Measurements from ENCODE around the gene FXYD3.

Gene FXYD3

DNA sequence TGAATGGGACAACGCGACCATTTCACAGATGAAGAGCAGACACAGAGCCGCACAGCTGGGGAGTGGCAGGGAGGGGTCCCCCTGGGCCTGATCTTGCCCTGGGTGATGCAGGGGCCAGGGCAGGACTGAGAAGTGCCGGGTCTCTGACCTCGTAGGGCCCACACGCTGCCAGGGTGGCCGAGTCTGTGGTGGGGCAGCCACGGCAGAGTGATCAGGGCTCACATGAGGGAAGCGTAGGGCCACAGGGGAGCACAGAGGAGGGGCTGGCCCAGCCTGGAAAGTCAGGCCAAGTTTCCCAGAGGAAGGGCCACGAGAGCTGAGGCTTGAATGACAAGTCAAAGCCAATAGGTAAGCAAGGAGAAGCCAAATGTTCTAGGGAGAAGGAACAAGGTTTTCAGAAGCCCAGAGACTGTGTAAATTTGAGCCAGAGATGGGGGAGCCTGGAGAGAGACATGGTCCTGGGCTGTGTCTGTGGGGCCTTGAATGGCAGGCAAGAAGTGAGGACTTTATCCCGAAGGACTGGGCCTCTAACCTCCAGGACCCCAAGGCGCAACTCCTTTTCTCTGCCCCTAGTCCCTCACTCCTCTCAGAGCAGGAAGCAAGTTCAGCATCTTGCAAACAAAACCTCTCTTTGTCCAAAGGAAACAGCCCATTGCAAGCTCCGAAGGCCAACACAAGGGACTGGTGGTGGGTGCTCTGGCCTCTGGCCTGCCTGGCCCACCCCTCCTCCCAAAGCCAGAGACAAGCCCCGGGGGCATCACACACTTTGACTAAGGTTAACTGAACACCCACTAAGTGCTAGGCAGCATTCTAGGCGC, 31.7 kb upstream of the FXYD3 start:
- H3K4me3 ChIP-seq (ENCODE audit: low read depth, low read length), result no peak overlapping the region
- DNase-seq (ENCODE audit: low read depth), result no peak
- TF ChIP-seq POLR2A (IDR thresholded peaks at IDR 0.05; ENCODE audit: extremely low read depth, insufficient read length) (no peak), MYC (IDR thresholded peaks at IDR 0.05; ENCODE audit: low read depth, low read length) (no peak)
- TF ChIP-seq, protein P1, sequence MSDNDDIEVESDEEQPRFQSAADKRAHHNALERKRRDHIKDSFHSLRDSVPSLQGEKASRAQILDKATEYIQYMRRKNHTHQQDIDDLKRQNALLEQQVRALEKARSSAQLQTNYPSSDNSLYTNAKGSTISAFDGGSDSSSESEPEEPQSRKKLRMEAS (IDR thresholded peaks at IDR 0.05; ENCODE audit: low read depth, low read length), result no peak
- TF ChIP-seq, protein P2, sequence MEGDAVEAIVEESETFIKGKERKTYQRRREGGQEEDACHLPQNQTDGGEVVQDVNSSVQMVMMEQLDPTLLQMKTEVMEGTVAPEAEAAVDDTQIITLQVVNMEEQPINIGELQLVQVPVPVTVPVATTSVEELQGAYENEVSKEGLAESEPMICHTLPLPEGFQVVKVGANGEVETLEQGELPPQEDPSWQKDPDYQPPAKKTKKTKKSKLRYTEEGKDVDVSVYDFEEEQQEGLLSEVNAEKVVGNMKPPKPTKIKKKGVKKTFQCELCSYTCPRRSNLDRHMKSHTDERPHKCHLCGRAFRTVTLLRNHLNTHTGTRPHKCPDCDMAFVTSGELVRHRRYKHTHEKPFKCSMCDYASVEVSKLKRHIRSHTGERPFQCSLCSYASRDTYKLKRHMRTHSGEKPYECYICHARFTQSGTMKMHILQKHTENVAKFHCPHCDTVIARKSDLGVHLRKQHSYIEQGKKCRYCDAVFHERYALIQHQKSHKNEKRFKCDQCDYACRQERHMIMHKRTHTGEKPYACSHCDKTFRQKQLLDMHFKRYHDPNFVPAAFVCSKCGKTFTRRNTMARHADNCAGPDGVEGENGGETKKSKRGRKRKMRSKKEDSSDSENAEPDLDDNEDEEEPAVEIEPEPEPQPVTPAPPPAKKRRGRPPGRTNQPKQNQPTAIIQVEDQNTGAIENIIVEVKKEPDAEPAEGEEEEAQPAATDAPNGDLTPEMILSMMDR (IDR thresholded peaks at IDR 0.05; ENCODE audit: low read depth, low read length), result no peak

DNA sequence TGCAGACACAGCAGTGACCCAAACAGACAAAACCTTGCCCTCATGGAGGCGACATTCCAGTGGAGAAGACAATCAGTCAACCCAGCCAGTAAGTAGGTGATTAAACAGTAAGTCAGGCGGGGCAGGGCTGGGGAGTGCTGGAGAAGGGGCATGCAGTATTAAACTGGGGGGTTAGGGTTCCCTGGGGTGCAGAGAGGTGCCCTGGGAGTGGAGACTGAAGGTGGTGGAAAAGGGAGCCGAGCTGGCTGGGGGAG, 31.2 kb upstream of the FXYD3 start:
- TF ChIP-seq, protein P1 (IDR thresholded peaks at IDR 0.05; ENCODE audit: low read depth, low read length), result no peak
- TF ChIP-seq POLR2A (IDR thresholded peaks at IDR 0.05; ENCODE audit: extremely low read depth, insufficient read length), result no peak
- TF ChIP-seq, protein P2 (IDR thresholded peaks at IDR 0.05; ENCODE audit: low read depth, low read length), result no peak
- no peak for TF ChIP-seq MYC (IDR thresholded peaks at IDR 0.05; ENCODE audit: low read depth, low read length)
- H3K4me3 ChIP-seq (ENCODE audit: low read depth, low read length), result no peak overlapping the region
- DNase-seq (ENCODE audit: low read depth), result no peak

DNA sequence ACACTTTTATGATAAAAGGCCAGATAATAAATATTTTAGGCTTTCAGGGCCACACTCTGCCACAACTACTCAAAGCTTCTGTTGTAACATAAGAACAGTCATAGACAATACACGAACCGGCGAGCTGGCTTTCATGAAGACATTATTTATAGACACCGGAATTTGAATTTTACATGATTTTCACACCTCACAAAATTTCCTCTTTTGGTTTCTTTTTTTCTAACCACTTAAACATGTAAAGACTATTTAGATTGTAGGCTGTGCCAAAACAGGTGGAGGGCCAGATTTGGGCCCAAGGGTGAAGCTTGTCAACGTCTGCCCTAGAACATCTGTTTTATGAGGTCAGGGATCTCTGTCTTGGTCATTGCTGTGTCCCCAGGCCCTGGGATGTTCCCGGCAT, 29.7 kb upstream of the FXYD3 start:
- DNase-seq (ENCODE audit: low read depth), result no peak
- H3K4me3 ChIP-seq (ENCODE audit: low read depth, low read length), result no peak overlapping the region
- TF ChIP-seq, protein P1 (IDR thresholded peaks at IDR 0.05; ENCODE audit: low read depth, low read length), result no peak
- TF ChIP-seq POLR2A (IDR thresholded peaks at IDR 0.05; ENCODE audit: extremely low read depth, insufficient read length), result no peak
- TF ChIP-seq, protein P2 (IDR thresholded peaks at IDR 0.05; ENCODE audit: low read depth, low read length), result no peak
- no peak for TF ChIP-seq MYC (IDR thresholded peaks at IDR 0.05; ENCODE audit: low read depth, low read length)

DNA sequence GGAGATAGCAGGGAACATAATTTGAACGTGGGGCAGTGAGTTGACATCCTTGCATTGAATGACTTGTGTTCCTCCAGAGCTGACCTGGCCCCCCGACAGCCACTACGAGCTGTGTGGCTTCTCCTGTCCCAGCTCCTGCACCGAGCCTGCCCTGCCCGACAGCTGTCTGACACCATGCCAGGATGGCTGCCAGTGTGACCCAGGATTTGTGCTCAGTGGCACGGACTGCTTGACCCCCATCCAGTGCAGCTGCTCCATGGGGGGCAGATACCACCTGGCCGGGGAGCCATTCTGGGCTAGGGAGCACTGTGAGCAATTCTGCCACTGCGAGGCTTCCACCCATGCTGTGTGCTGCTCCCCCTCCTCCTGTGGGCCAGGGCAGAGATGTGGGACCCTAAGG, 29.2 kb upstream of the FXYD3 start:
- no peak for DNase-seq (ENCODE audit: low read depth)
- H3K4me3 ChIP-seq (ENCODE audit: low read depth, low read length), result no peak overlapping the region
- TF ChIP-seq, protein P2 (IDR thresholded peaks at IDR 0.05; ENCODE audit: low read depth, low read length), result no peak
- no peak for TF ChIP-seq POLR2A (IDR thresholded peaks at IDR 0.05; ENCODE audit: extremely low read depth, insufficient read length)
- TF ChIP-seq, protein P1 (IDR thresholded peaks at IDR 0.05; ENCODE audit: low read depth, low read length), result no peak
- no peak for TF ChIP-seq MYC (IDR thresholded peaks at IDR 0.05; ENCODE audit: low read depth, low read length)

DNA sequence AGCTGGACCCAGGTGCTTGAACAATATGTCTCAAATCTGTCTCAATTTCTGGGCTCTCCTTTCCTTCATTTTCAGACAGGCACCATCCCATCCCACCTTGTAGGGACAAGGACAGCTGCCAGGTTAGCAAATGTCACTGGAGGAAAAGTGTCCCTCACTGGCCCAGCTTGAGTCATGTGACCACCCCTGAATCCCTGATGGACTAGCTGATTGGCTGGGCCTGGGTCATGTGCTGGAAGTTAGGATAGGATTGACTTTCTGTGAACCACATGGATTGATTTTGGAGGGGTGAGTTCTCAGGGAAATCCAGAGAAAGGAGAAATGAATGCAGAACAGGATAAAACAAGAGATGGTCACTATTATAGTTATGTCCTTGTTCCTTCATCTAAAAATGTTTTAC, 28.2 kb upstream of the FXYD3 start:
- TF ChIP-seq, protein P1 (IDR thresholded peaks at IDR 0.05; ENCODE audit: low read depth, low read length), result no peak
- TF ChIP-seq, protein P2 (IDR thresholded peaks at IDR 0.05; ENCODE audit: low read depth, low read length), result no peak
- TF ChIP-seq MYC (IDR thresholded peaks at IDR 0.05; ENCODE audit: low read depth, low read length) (no peak), POLR2A (IDR thresholded peaks at IDR 0.05; ENCODE audit: extremely low read depth, insufficient read length) (no peak)
- no peak for DNase-seq (ENCODE audit: low read depth)

More for the DNA sequence above, 28.2 kb upstream of the FXYD3 start:
- H3K4me3 ChIP-seq (ENCODE audit: low read depth, low read length), result no peak overlapping the region
